NCI-H146 (cell line): Measurements from ENCODE around the gene POLRMT.
"Not testable (repeated sequence)": the region's sequence is repeated elsewhere in the genome, so short reads cannot be mapped to it uniquely, and the experiment has no call there.

Experiments
- DNase-seq: peaks from one replicate; lab custom pipeline; 2025; lab: John Stamatoyannopoulos, UW

The POLRMT gene

GRCh38 chr19:633068-633785, at the start of gene POLRMT:
POLRMT (minus strand) TSS chr19:633537; CDS start chr19:633512, 25 bp downstream.
- peak; percentile 95 for DNase-seq

- no peak for DNase-seq
Observed at GRCh38 chr19:682678-683320, 49.5 kb upstream of the POLRMT start.

- DNase-seq: peak; percentile 31
Observed at GRCh38 chr19:681029-682019, 48.0 kb upstream of the POLRMT start.

- DNase-seq: peak; percentile 94
Observed at GRCh38 chr19:680287-681028, 47.1 kb upstream of the POLRMT start.

GRCh38 chr19:679418-680286, 46.3 kb upstream of the POLRMT start:
- peak; percentile 31 for DNase-seq

- DNase-seq: no peak
Observed at GRCh38 chr19:678791-679388, 45.6 kb upstream of the POLRMT start.

GRCh38 chr19:677601-678436, 44.5 kb upstream of the POLRMT start:
- peak; percentile 13 for DNase-seq

- no peak for DNase-seq
Observed at GRCh38 chr19:677201-677600, 43.9 kb upstream of the POLRMT start.

- no peak for DNase-seq
Observed at GRCh38 chr19:676339-677105, 43.2 kb upstream of the POLRMT start, which contains the start of gene FSTL3. FSTL3 (plus strand) TSS chr19:676392; CDS start chr19:676424, 32 bp downstream.

GRCh38 chr19:676007-676338, 42.6 kb upstream of the POLRMT start:
- DNase-seq: no peak

- no peak for DNase-seq
Observed at GRCh38 chr19:674282-675151, 41.2 kb upstream of the POLRMT start.

- no peak for DNase-seq
Observed at GRCh38 chr19:670609-671075, 37.3 kb upstream of the POLRMT start.

- not testable (repeated sequence) for DNase-seq
Observed at GRCh38 chr19:668675-669434, 35.5 kb upstream of the POLRMT start.

- not testable (repeated sequence) for DNase-seq
Observed at GRCh38 chr19:666985-667573, 33.7 kb upstream of the POLRMT start.

GRCh38 chr19:664913-665443, 31.6 kb upstream of the POLRMT start:
- peak; percentile 67 for DNase-seq

GRCh38 chr19:663682-664117, 30.4 kb upstream of the POLRMT start:
- no peak for DNase-seq
